Right lobe of liver (tissue), 6 donors: ENCODE results near the gene FXR2. TPM values are rescaled to one million over a fixed set of nuclear protein-coding genes. Genes with fewer than 3 reads are reported as not detected.

ENCODE experiments used
- ATAC-seq, 4 donors: fragments of 200-7000 bp; cut with Tn5 transposase; one replicate each; pipeline ENCODE4 v1.9.1; 2020; ENCODE audit warnings: mild to moderate bottlenecking in 4 of 4, moderate library complexity in 4 of 4
- DNase-seq, 3 donors: peaks; one replicate each; pipeline ENCODE4 v3.0.0-alpha.2; 2020
- H3K27ac ChIP-seq, 3 donors: fragments of 200-600 bp; one replicate each; pipeline ENCODE4 v1.8.0; 2022
- H3K27me3 ChIP-seq, 2 donors: fragments of 200-600 bp; one replicate each; pipeline ENCODE4 v1.8.0; 2022
- H3K36me3 ChIP-seq, 4 donors: fragments of 200-600 bp; sonication (generic) in 1 of 4; one replicate each; pipeline versions ENCODE4 v1.5.1 to v1.8.0; 2017 to 2022; ENCODE audit warnings: control low read depth in 1 of 4
- H3K4me1 ChIP-seq, 4 donors: fragments of 200-600 bp; sonication (generic) in 1 of 4; one replicate each; pipeline versions ENCODE4 v1.5.1 to v1.8.0; 2017 to 2022; ENCODE audit warnings: control low read depth in 1 of 4
- H3K4me3 ChIP-seq, 3 donors: fragments of 200-600 bp; one replicate each; pipeline ENCODE4 v1.8.0; 2022
- H3K9me3 ChIP-seq, 4 donors: fragments of 200-600 bp; sonication (generic) in 1 of 4; one replicate each; pipeline versions ENCODE4 v1.5.1 to v1.8.0; 2017 to 2022; ENCODE audit warnings: control low read depth in 1 of 4
- CTCF ChIP-seq, 4 donors: fragments of 200-600 bp in 3 of 4; fragments of 450-650 bp in 1 of 4; IDR thresholded peaks; one replicate each; pipeline versions ENCODE4 v1.5.1 to v1.8.0; 2016 to 2022; ENCODE audit warnings: antibody characterized with exemption in 4 of 4, mild to moderate bottlenecking in 2 of 4
- POLR2A ChIP-seq: fragments of 450-650 bp; IDR thresholded peaks from one replicate; pipeline ENCODE4 v1.6.1; 2017; ENCODE audit warnings: antibody characterized with exemption, mild to moderate bottlenecking
- WGBS: methylation state at CpG from one replicate; pipeline ENCODE4 v1.1.6; 2018; ENCODE audit warnings: low coverage, low lambda C conversion rate; ENCODE audit not compliant: insufficient coverage; ENCODE audit errors: missing lambda C conversion rate; 5-methylcytosine and 5-hydroxymethylcytosine counted together
- intact Hi-C, 2 donors: fragments of 100-400 bp; cut with DNase I; formaldehyde crosslinking; loops; one replicate each; pipeline versions ENCODE4 v1.11.2 to v1.14.1; 2022
- total RNA-seq, 6 experiments: library from RNA; depleted of rRNA in 2 of 6; stranded (reverse); fragments of >200 nt in 2 of 6; fragmentation: NEBNext Ultra II Directional in 3 of 6; extraction: Animal tissue kit (Norgen Biotek cat#: 25700) in 3 of 6; gene quantifications; one replicate each; pipeline versions ENCODE4 v1.1.0 to v1.2.4, GENCODE V29; 2016 to 2023
- donor health status: DM: no; HTN: yes; CAD: no.
- donor health status: DM: no; HTN: no; CAD: no.
- donor health status: DM: no; HTN: no; CAD: no.
- donor health status: DM: no; HTN: yes; CAD: no.
- donor health status: DM: no; HTN: yes; CAD: no.

The FXR2 gene
- total RNA-seq, 6 experiments from 2014 or later: 14.3 to 23.2 (median 16.7) TPM

GRCh38 chr17:7579834-7580603, 34.7 kb downstream of the FXR2 start:
- TF ChIP-seq POLR2A: no peak
- no peak for TF ChIP-seq CTCF (IDR thresholded peaks at IDR 0.05)
- Histone ChIP-seq H3K4me1 (peaks cover 0 to 61% (median 24%) of the 10 kb centered on the region in 4 donors), H3K27ac (peak overlapping the region; percentile 72 to 94 (median 74)), H3K36me3 (peaks cover 21 to 40% (median 33%) of the 10 kb centered on the region in 4 donors), H3K9me3 (no peaks in the 10 kb centered on the region), H3K27me3 (no peaks in the 10 kb centered on the region), H3K4me3 (peak overlapping the region; percentile 19 to 45 (median 37))
- ATAC-seq (no peak), DNase-seq (no peak)
- intact Hi-C loops: no loop called here
- 72% methylated on average over 5 of the region's 12 CpGs for WGBS

DNA sequence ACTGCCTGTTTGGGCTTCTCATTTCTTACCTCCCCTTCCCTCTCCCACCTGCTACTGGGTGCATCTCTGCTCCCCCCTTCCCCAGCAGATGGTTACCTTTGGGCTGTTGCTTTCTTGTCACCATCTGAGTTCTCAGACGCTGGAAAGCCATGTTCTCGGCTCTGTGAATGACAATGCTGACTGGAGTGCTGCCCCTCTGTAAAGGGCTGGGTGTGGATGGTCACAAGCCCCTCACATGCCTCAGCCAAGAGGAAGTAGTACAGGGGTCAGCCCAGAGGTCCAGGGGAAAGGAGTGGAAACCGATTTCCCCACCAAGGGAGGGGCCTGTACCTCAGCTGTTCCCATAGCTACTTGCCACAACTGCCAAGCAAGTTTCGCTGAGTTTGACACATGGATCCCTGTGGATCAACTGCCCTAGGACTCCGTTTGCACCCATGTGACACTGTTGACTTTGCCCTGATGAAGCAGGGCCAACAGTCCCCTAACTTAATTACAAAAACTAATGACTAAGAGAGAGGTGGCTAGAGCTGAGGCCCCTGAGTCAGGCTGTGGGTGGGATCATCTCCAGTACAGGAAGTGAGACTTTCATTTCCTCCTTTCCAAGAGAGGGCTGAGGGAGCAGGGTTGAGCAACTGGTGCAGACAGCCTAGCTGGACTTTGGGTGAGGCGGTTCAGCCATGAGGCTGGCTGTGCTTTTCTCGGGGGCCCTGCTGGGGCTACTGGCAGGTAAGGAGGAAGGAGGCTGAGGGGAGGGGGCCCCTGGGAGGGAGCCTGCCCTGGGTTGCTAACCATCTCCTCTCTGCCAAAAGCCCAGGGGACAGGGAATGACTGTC, 35.5 kb downstream of the FXR2 start, which contains the start of gene CD68:
Gene CD68, plus strand, starts transcription at position 638 of the 833 bp plus-strand sequence. Its CDS starts 40 bp downstream, at position 678.
- ATAC-seq: peak; percentile 51 to 65 (median 60)
- intact Hi-C loops: no loop called here
- Histone ChIP-seq H3K36me3 (peaks cover 28 to 48% (median 37%) of the 10 kb centered on the region in 4 donors), H3K27me3 (no peaks in the 10 kb centered on the region), H3K4me1 (peaks cover 0 to 62% (median 26%) of the 10 kb centered on the region in 4 donors), H3K9me3 (no peaks in the 10 kb centered on the region), H3K4me3 (peak within 1 kb of the TSS; percentile 19 to 45 (median 37)), H3K27ac (peak within 1 kb of the TSS; percentile 72 to 94 (median 74))
- TF ChIP-seq CTCF (IDR thresholded peaks at IDR 0.05): no peak
- peak; percentile 83 for TF ChIP-seq POLR2A
- 18% methylated on average over 4 of the region's 7 CpGs for WGBS
- peak; percentile 77 to 83 (median 78) for DNase-seq

DNA sequence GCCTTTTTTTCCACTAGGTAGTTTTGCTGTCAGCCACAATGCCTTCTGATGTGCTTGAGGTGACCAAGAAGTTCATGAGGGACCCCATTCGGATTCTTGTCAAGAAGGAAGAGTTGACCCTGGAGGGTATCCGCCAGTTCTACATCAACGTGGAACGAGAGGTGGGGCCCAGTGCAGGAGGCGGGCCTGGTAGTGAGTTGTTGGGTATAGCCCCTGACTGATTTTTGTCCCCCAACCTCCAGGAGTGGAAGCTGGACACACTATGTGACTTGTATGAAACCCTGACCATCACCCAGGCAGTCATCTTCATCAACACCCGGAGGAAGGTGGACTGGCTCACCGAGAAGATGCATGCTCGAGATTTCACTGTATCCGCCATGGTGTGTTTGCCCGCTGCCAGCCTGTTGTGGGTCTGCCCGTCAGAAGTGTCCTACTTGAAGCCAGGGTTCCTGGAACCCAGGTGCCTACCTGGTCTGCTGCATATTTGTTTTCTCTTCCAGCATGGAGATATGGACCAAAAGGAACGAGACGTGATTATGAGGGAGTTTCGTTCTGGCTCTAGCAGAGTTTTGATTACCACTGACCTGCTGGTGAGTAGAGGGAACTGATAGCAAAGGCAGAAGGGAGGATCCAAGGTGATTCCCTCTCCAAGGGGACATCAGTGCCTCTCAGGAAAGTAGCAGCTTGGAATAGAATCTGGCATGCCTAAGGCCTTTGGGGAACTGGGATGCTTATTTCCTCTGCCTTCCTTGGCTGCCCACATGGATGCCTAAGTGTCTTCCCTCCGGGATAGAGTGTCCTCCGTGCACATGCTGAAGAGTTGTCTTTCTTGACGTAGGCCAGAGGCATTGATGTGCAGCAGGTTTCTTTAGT, 37.1 kb downstream of the FXR2 start:
- H3K36me3 ChIP-seq: peaks cover 28 to 52% (median 39%) of the 10 kb centered on the region in 4 donors
- peak overlapping the region in 1 of 3 donors; percentile 6 for H3K27ac ChIP-seq
- intact Hi-C loops: no loop called here
- H3K27me3 ChIP-seq: no peaks in the 10 kb centered on the region
- no peaks in the 10 kb centered on the region for H3K9me3 ChIP-seq
- no peak for TF ChIP-seq POLR2A
- TF ChIP-seq CTCF (IDR thresholded peaks at IDR 0.05): no peak
- no peak overlapping the region for H3K4me3 ChIP-seq
- peaks cover 0 to 58% (median 23%) of the 10 kb centered on the region in 4 donors for H3K4me1 ChIP-seq
- peak in 1 of 3 donors; percentile 22 for DNase-seq
- ATAC-seq: no peak
- 87% methylated on average over 12 of the region's 17 CpGs for WGBS

GRCh38 chr17:7576432-7576937, 38.2 kb downstream of the FXR2 start:
- Histone ChIP-seq H3K4me1 (peaks cover 0 to 59% (median 21%) of the 10 kb centered on the region in 4 donors), H3K36me3 (peaks cover 28 to 52% (median 39%) of the 10 kb centered on the region in 4 donors), H3K27me3 (no peaks in the 10 kb centered on the region), H3K4me3 (no peak overlapping the region), H3K27ac (no peak overlapping the region), H3K9me3 (no peaks in the 10 kb centered on the region)
- intact Hi-C loops: no loop called here
- DNase-seq (no peak), ATAC-seq (no peak)
- no peak for TF ChIP-seq POLR2A
- no peak for TF ChIP-seq CTCF (IDR thresholded peaks at IDR 0.05)
- WGBS: 73% methylated on average over 3 of the region's 14 CpGs
